ENCODE measurements around the gene TMEM52B. TPM values are rescaled to one million over a fixed set of nuclear protein-coding genes. Genes with fewer than 3 reads are reported as not detected.

The TMEM52B gene
- total and polyA plus RNA-seq, 4 donors: 0.83 to 2.3 (median 1.8) TPM

DNA sequence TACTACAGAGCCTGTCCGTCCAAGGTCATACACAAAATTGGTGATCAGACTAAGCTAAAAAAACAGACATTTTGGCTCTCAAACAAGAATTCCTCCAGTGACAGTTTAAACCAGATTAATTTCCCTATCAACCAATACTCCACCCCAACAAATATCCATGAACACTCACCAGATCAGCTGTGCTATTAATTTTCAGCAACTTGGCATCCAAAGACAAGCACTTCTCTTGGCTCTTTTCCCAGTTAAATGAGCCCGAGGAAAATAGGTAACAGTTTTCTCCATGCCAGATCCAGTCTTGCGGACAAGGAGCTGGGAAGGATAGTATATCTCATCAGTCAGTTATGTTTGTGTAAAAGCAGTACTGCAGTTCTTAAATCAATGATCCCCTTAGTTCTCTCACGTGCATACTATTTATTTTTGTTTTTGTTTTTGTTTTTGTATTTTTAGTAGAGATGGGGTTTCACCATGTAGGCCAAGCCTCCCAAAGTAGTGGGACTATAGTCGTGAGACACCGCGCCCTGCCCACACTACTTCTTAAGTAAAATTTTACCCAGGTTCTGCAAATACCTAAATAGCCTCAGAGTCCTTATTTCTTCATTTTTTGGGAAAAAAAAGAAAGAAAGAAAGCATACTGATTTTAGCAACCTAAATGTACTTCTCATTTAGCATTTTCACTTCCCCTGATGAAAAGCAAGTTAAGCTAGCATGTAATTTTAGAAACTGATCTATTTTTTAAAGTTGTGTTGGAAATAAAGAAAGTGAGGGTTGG, 18.0 kb upstream of the TMEM52B start:
- no peak overlapping the region for H3K9ac ChIP-seq (ENCODE audit: insufficient read depth in 1 of 2, low read length in 2 of 2)
- H3K27ac ChIP-seq (ENCODE audit: low read depth in 1 of 2, low read length in 1 of 2): no peak overlapping the region
- ATAC-seq (ENCODE audit: insufficient read depth, low FRiP score): no peak
- H3K27me3 ChIP-seq (ENCODE audit: control insufficient read depth in 3 of 3, insufficient read depth in 3 of 3, low read length in 2 of 3): no peaks in the 10 kb centered on the region
- TF ChIP-seq, protein P1, sequence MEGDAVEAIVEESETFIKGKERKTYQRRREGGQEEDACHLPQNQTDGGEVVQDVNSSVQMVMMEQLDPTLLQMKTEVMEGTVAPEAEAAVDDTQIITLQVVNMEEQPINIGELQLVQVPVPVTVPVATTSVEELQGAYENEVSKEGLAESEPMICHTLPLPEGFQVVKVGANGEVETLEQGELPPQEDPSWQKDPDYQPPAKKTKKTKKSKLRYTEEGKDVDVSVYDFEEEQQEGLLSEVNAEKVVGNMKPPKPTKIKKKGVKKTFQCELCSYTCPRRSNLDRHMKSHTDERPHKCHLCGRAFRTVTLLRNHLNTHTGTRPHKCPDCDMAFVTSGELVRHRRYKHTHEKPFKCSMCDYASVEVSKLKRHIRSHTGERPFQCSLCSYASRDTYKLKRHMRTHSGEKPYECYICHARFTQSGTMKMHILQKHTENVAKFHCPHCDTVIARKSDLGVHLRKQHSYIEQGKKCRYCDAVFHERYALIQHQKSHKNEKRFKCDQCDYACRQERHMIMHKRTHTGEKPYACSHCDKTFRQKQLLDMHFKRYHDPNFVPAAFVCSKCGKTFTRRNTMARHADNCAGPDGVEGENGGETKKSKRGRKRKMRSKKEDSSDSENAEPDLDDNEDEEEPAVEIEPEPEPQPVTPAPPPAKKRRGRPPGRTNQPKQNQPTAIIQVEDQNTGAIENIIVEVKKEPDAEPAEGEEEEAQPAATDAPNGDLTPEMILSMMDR (IDR thresholded peaks at IDR 0.05; ENCODE audit: control extremely low read depth, extremely low read depth): no peak
- no peaks in the 10 kb centered on the region for H3K9me3 ChIP-seq (ENCODE audit: control insufficient read depth in 4 of 4, insufficient read depth in 3 of 4, low read length in 3 of 4)
- H3K36me3 ChIP-seq (ENCODE audit: control insufficient read depth in 4 of 4, insufficient read depth in 4 of 4, low read length in 4 of 4): no peaks in the 10 kb centered on the region
- no peak overlapping the region for H3K4me3 ChIP-seq
- no peak for DNase-seq
- no peaks in the 10 kb centered on the region for H3K4me1 ChIP-seq (ENCODE audit: control insufficient read depth in 5 of 5, insufficient read depth in 5 of 5, low read length in 5 of 5)
- 64 to 78% methylated on average over 7 of the region's 7 CpGs for WGBS, 2 donors

DNA sequence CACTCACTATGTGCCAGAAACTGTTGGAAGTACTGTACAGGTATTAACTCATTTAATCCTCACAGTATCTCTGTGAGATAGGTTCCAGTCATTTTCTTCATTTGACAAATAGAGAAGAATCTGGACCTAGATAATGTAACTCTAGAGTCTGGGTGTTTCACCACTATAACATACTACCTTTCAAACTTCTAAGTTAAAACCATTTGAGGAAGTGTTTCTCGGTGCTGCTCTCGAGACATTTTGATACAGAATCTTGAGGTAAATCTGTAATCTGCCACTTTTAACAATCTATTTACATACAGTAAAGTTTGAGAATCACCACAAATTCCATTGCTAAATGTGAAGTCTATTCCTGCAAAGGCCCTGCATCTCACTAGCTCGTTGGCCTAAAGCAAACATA, 15.7 kb upstream of the TMEM52B start:
- Histone ChIP-seq H3K27ac (ENCODE audit: low read depth in 1 of 2, low read length in 1 of 2) (no peak overlapping the region), H3K4me1 (ENCODE audit: control insufficient read depth in 5 of 5, insufficient read depth in 5 of 5, low read length in 5 of 5) (no peaks in the 10 kb centered on the region), H3K4me3 (no peak overlapping the region), H3K27me3 (ENCODE audit: control insufficient read depth in 3 of 3, insufficient read depth in 3 of 3, low read length in 2 of 3) (no peaks in the 10 kb centered on the region), H3K9ac (ENCODE audit: insufficient read depth in 1 of 2, low read length in 2 of 2) (no peak overlapping the region), H3K9me3 (ENCODE audit: control insufficient read depth in 4 of 4, insufficient read depth in 3 of 4, low read length in 3 of 4) (no peaks in the 10 kb centered on the region), H3K36me3 (ENCODE audit: control insufficient read depth in 4 of 4, insufficient read depth in 4 of 4, low read length in 4 of 4) (no peaks in the 10 kb centered on the region)
- DNase-seq: no peak
- no peak for ATAC-seq (ENCODE audit: insufficient read depth, low FRiP score)
- TF ChIP-seq, protein P1 (IDR thresholded peaks at IDR 0.05; ENCODE audit: control extremely low read depth, extremely low read depth): no peak
- 49 to 63% methylated on average over 3 of the region's 3 CpGs for WGBS, 2 donors

DNA sequence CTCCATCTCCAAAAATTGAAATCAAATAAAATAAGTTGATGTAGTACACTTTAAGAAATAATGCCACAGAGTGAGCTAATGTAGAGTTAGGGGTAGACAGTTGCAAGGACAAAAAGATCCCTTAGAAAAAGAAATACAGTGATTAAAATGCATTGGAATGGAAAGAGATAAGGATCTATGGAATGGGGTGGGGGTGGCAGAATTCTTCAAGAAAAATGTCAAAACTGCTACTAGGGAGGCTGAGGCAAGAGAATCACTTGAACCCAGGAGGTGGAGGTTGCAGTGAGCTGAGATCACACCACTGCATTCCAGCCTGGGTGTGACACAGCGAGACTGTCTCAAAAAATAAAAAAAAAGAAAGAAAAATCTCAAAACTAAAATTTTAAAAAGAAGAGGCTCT, 13.4 kb upstream of the TMEM52B start:
- Histone ChIP-seq H3K27ac (ENCODE audit: low read depth in 1 of 2, low read length in 1 of 2) (no peak overlapping the region), H3K27me3 (ENCODE audit: control insufficient read depth in 3 of 3, insufficient read depth in 3 of 3, low read length in 2 of 3) (no peaks in the 10 kb centered on the region), H3K4me1 (ENCODE audit: control insufficient read depth in 5 of 5, insufficient read depth in 5 of 5, low read length in 5 of 5) (peaks cover 0 to 4% (median 0%) of the 10 kb centered on the region in 5 donors), H3K9ac (ENCODE audit: insufficient read depth in 1 of 2, low read length in 2 of 2) (no peak overlapping the region), H3K9me3 (ENCODE audit: control insufficient read depth in 4 of 4, insufficient read depth in 3 of 4, low read length in 3 of 4) (no peaks in the 10 kb centered on the region), H3K36me3 (ENCODE audit: control insufficient read depth in 4 of 4, insufficient read depth in 4 of 4, low read length in 4 of 4) (no peaks in the 10 kb centered on the region), H3K4me3 (no peak overlapping the region)
- 0 to 100% methylated on average over 1 of the region's 1 CpG for WGBS, 2 donors
- DNase-seq (no peak), ATAC-seq (ENCODE audit: insufficient read depth, low FRiP score) (no peak)
- TF ChIP-seq, protein P1 (IDR thresholded peaks at IDR 0.05; ENCODE audit: control extremely low read depth, extremely low read depth): no peak
